ENCODE data around the gene ARHGEF40. TPM values are rescaled to one million over a fixed set of nuclear protein-coding genes. Genes with fewer than 3 reads are reported as not detected.

ARHGEF40 gene
- polyA plus RNA-seq, 3 donors, result 65.3 to 87.0 (median 76.4) TPM

DNA sequence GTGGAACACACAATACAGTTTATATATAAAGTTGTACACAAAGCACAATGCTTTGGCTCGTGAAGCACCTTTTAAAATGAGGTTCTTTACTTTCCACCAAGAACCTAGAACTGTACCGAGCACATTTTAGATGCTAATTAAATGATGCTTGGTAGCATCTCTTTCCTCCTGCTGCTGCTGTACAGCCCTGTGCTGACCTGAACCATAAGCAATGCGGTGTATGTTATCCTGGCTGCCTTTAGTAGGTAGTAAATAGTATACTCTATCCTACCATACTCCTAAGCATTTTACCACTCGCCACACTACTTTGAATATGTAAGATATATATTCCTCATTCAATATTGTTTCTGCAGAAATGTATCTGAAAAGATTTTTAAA, 15.3 kb upstream of the ARHGEF40 start:
- no peak for DNase-seq (ENCODE audit: extremely low read depth in 1 of 11, low read depth in 9 of 11, low spot score in 4 of 11)

DNA sequence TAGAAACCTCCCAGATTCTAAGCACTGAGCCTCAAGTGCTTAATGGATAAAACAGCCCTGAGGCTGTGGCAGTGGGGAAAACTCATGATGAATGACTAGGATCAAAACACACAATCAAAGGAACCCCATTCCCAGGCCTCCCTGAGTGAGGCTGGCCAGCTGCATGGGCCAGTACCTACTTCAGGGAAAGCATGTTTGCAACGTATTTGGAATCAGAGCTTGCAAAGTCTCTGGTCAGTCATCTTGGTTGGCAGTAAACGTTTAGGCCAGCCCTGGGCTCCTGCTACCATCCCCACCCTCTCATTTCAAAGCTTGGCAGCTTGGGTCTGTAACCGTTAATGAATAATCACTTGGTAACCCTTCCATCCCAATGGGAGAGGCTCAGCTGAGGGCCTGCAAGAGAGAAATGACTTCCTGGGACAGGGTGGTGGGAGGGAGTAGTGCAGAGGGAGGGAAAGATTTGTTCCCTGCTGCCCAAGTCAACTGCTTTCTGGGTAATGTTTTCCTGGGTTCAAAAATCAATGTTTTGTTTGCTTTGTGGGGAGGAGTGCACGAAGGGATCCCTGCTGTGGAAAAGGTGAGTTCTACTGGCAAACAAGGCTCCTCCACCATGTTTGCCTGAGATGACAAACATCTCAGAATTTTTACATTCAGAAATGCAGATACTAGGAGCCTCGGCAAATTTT, 14.5 kb upstream of the ARHGEF40 start:
- DNase-seq (ENCODE audit: extremely low read depth in 1 of 11, low read depth in 9 of 11, low spot score in 4 of 11), result no peak

DNA sequence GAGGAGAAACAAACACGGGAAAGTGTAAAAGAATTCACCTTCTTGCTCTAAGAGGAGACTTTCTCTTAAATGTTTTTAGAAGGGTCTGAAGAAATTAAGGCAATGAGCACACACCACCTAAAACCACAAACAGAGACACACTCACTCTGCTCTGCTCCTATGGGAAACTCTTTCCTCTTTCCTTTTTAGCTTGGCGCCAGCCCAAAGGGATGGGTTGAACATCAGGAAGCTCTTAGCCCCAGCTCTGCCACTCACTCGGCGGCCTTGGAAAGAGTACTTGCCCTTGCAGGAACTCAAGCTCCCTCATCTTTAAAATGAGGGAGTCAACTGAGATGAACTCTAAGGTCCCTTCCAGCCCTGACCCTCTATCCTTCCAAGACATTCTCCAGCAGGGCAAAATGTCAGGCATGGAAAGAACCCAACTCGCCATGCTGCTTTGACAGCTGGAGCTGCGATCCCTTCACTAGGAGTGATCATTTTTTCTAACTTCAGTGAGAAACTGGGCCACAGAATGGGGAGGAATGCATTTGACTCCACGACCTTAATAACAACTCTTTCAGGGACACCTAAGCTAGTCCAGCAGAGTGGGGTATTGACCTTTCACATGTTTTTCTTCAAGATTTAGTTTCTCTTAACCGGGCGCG, 13.5 kb upstream of the ARHGEF40 start:
- no peak for DNase-seq (ENCODE audit: extremely low read depth in 1 of 11, low read depth in 9 of 11, low spot score in 4 of 11)

DNA sequence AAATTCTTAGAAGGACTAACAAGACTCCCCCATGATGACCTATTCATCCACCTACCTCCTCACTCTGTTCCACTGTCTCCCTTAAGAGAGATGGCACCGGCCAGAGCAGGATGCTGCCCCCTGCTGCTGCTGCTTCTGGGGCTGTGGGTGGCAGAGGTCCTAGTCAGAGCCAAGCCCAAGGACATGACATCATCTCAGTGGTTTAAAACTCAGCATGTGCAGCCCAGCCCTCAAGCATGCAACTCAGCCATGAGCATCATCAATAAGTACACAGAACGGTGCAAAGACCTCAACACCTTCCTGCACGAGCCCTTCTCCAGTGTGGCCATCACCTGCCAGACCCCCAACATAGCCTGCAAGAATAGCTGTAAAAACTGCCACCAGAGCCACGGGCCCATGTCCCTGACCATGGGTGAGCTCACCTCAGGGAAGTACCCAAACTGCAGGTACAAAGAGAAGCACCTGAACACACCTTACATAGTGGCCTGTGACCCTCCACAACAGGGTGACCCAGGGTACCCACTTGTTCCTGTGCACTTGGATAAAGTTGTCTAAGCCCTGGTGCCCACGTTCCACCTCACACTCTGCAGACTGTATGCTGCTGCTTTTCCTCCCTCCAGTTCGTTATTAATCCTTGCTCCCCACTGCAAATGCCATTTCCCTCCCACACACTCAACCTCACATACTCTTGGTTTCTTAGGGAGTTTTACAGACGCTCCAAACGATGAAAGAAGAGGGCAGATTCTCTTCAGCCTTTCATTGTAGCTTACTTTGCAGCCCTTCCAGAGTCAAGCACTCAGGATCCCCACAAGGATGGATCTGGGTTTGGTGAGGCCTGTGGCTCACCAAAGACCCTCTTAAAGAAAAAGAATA, 12.1 kb upstream of the ARHGEF40 start, which contains the start of gene RNASE8:
RNASE8 (plus strand) TSS at position 20 of the 873 bp plus-strand sequence; CDS start at position 91, 71 bp downstream.
- no peak for DNase-seq (ENCODE audit: extremely low read depth in 1 of 11, low read depth in 9 of 11, low spot score in 4 of 11)

DNA sequence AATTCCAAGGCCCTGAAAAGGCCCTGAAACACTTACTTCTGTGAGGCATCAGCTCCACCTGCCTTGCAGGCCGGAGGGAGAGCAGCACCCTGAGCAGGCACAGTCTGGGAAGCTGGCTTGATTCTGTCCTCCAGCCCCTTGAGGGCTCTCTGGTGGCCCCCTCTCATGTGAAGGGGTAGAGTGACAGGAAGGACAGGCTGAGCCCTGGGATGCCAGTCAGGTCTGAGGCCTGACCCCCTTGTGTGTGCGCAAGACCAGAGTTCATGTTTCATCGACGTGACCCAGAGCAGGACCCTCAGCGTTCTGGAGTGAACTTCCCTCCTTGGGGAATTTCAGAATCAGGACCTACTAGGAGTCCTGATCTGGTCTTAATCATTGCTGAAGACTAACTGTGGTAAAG, 11.2 kb upstream of the ARHGEF40 start:
- no peak for DNase-seq (ENCODE audit: extremely low read depth in 1 of 11, low read depth in 9 of 11, low spot score in 4 of 11)

DNA sequence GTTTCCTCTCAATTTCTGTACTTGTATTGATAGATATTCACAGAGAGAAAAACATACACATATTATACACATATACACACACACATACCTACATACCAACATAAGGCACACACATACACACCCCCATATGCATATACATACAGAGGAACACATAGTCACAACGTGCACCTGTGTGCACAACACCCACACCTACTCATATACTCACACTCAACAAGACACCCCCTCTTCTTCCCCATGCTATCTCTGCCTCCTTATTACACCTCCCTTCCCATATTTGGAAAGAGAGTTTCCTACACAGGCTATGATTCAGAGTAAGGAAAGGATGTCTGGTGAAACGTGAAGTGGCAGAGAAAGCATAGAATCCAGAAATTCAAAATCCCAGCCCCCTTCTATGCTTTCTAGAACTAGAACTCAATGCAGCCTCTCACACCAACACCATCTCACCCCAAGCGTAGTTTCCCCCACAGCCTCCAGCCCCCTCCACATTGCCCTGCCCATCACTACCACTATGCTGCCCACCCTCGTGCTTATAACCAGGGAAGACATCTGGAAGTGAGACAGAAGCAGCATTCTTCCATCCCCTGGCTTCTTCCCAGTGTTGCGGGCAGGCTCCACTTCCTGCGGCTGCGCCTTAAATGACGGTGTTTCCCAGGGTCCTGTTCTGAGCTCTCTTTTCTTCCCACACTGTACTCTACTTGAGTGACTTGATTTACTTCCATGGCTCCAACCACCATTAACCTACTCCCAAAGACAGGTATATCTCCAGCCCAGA, 10.1 kb upstream of the ARHGEF40 start:
- no peak for DNase-seq (ENCODE audit: extremely low read depth in 1 of 11, low read depth in 9 of 11, low spot score in 4 of 11)

DNA sequence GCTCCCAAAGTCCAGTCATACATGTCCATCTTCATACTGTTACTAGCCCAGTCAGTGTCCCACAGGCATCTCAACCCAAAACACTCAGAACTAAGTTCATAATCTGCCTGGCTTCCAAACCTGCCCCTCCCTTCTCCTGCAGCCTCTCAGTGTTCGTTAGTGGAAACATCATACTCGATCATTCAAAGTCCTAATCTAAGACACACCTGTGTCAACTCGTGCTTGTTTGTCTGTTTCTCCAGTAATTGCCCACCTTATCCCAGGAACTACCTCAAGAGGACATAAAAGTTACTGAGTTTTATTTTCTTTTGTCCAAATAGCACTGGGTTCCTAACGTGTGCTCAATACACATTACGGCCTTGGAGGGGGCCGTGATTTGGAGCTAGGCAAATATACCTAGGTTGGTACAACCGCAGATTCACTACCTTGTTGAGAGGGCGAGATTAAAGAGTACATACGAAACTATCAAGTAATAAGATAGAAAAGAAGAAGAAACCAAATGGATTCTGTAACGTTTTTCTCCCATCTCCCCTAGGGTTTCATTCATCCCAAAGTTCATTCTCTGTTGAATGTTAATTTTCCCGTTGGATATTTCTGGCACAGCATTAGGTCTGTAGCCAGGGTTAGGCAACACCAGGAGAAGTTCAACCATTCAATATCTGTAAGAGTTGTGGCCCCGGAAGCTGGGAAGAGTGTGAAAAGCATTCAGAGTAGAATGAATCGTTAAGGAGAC, 9.3 kb upstream of the ARHGEF40 start:
- DNase-seq (ENCODE audit: extremely low read depth in 1 of 11, low read depth in 9 of 11, low spot score in 4 of 11), result no peak

DNA sequence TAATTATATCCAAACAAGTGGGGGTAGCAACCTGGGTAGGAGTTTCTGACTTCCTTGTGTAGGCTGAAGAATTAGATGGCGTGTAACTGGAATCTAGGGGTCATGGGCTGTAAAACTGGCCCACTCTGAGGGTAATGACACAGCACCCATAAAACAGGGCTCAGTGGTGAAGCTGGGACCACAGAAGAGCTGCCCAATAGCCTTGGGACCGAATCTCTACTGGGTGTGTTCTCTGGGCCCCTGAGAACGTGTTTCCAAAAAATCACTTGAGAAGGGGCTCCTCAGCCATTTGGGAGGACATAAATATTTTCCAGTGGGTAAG, 8.8 kb upstream of the ARHGEF40 start:
- no peak for DNase-seq (ENCODE audit: extremely low read depth in 1 of 11, low read depth in 9 of 11, low spot score in 4 of 11)

DNA sequence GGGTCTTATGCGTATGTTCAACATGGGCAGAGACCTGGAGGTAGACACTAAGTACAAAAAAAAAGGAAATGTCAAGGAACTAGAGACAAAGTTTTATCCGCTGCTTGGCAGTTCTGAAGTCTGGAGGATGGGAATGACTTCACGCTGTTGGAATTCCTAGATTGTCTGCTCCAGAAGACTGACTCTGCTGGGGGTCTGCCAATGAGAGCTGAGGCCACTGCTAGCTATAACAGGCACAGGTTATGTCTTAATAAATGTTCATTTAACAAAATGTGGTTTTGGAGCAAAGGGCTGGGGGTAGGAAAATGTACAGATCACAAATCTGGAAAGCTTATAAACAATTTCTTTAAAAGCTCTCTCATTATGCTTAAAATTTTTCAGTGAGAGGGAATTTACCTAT, 6.6 kb upstream of the ARHGEF40 start:
- no peak for DNase-seq (ENCODE audit: extremely low read depth in 1 of 11, low read depth in 9 of 11, low spot score in 4 of 11)

DNA sequence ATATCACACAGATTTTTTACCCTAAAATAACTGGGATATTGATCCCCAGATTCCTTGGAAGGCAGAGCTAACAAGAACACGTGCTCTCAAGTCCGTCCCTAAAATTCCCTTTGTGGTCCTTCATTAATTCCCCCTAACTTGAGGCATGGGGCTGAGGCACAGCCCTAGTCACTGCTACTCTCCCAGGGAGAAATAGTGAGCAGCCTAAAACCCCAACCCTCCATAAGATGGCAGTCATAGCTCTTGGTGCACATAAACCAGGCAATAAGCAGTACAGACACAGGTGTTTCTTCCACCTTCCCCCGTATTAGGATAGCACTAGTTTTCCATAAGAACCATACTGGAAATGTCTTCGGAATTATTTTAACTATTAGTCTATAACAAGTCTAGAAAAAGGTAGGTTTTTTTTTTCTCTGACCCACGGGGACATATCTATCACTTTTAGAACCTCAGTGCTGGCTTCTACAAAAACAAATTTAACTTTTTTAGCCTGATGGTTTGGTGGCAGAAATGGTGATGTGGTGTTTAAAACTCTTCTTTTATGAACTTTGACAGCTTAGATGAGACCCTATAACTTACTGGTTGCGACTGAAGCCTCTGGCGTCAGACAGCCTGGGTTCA, 3.1 kb upstream of the ARHGEF40 start:
- DNase-seq (ENCODE audit: extremely low read depth in 1 of 11, low read depth in 9 of 11, low spot score in 4 of 11), result no peak

DNA sequence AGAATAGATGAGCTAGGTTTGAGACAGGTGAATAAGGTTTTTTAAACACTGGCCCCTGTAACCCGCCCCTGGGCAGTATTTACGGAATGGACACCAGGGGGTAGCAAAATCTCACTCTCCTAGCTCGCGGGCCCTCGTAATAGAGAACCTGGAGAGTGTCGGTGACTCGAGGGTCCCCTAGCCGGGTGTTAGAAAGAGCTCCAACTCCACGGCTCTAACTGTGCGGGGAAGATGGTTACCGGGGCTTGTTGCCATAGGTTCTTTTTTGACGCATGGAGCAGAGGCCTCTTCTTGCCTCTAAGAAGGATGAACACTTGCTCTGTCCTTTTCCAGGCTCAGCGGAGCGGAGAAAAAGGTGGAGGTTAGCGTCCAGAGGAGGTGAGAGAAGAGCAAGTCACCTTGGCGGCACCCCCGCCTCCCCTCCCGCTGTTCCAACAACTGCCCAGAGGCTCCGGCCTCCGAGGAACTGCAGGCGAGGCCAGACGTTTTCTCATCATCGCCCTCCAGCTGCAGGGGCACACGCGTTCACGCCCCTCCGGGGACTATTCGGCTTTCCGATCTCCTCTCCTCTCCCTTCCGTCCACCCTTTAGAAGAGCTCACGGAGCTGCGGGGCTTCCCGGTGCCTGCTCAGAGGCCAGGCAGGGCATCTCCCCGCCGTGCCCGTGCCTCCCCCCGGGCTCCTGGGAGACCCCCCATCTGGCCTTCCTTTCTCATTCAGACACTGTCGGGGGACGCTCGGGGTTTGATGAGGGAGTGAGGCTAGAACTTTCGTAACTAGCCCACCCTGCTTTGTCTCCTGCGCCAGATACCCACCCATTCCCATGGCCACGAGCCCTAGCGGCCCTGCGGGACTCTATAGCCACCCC, 1.4 kb upstream of the ARHGEF40 start:
- DNase-seq (ENCODE audit: extremely low read depth in 1 of 11, low read depth in 9 of 11, low spot score in 4 of 11), result peak in 9 of 11 donors; percentile 44 to 72 (median 63)

DNA sequence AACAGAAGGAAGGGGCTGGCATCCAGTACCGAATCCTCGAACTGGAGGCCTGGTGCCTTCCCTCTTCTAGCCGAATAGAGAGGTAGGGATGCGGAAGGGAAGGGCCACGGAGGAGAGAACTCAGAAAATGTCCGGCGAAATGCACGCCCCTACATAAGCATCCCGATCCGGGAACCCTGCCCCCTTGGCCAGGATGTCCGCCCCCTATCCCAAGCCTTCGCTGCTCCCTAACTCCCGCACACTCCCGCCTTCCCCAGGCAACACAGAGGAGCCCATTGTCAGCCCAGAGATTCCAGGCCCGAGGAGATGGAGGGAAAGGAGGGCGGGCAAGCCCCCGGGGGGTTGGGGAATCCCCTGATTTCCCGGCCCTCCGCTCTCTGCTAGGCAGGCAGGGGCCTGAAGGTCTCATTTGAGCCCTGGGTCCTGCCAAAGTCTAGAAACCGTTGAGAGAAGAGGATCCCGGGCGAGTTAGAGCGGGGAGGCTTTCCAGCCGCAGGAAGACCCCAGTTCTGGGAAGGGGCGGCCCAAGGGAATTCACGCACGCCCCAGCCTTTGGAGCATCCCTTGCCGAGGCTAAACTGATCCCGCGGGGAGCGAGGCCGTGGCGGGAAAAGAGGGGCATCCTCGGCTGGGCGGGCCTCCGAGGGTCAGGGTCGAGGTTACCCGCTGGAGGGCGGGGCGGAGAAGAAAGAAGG, 569 bp upstream of the ARHGEF40 start:
- DNase-seq (ENCODE audit: extremely low read depth in 1 of 11, low read depth in 9 of 11, low spot score in 4 of 11), result peak in 7 of 11 donors; percentile 37 to 51 (median 40)

DNA sequence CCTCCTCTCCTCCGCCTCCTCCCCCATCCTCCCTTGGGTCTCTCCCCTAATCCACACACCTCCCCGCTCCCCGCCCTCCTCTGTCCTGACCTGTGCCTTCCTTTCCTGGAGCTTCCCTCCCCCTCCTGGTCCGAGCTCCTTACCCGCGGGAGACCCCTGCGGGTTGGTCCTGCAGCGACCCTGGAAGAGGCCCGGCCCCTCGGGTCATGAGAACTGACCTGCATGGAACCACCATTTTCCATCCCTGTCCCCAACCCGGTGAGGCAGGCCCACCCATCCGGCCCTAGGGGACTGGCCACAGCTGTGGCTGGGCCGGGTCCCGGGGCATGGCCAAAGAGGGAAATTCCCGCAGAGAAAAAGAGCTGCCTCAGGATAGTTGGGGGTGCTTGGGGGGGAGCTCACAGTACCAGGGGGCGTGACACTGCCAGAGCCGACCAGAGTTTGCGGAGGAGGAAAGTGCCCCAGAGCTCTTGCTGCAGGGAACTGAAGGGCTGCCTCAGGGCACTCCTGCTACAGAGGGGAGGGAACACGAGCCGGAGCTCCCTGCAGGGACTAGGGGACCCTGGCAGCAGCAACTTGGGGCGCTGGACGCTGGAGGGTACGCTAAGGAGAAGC, 613 bp downstream of the ARHGEF40 start:
- peak in 7 of 11 donors; percentile 45 to 67 (median 62) for DNase-seq (ENCODE audit: extremely low read depth in 1 of 11, low read depth in 9 of 11, low spot score in 4 of 11)

DNA sequence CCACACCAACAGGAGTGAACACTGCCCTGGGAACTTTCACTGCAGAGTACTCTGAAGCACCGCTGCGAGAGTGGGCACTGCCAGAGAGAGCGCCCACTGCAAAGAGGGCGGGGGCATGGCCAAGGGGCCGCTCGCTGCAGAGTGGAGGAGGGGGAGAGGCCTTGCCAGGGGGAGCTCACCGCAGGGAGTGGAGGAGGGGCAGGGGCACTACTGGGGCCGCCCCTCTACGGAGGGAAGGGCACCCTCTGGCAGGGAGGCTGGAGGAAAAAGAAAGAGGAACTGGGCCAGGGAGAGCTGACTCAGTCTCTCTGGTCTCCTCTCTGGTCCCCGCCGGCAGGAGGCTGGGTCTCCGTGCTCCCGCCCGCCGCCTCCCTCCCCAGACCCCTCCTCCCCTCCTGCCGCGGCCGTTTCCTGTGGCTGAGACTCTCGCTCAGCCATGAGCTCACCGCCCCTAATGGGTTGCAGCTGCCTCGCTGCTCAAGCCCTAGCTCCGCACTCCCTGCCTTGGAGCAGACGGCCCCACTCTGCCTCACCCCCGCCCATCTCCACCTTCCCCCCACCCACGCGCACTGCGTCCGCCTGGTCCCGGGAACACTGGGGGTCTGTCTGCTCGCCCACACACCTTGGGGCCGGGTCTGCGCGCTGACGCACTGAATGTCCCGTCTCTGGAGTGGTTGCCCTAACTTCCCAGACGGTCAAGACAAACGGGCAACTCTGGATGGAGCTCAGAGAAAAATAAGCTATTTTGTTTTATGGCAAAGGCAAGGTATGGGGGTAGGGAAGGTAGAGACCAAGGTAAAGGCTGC, 1.3 kb downstream of the ARHGEF40 start:
- DNase-seq (ENCODE audit: extremely low read depth in 1 of 11, low read depth in 9 of 11, low spot score in 4 of 11), result peak in 10 of 11 donors; percentile 80 to 91 (median 88)

DNA sequence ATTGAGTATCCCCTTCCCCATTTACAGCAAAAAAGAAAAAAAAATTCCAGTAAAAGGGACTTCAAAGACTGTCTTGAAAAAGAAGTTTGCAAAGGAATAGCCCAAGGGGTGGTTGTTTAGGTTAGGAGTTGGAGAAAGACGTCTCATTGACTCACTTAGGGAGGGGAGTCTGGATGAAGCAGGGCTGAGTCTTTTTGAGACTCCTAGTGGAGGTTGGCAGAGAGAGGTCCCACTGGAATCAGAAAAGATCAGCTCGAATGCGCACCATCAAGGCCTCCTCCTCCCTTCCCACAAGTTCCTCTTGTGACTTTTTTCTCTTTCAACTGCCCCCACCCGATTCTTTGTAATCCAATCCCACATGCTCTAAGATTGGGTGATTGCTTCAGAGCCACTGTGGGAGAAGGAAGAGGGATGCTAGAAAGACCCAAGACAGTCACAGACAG, 1.9 kb downstream of the ARHGEF40 start:
- DNase-seq (ENCODE audit: extremely low read depth in 1 of 11, low read depth in 9 of 11, low spot score in 4 of 11), result peak in 3 of 11 donors; percentile 26 to 37 (median 29)
